Measurements from ENCODE around the gene TSACC.

Gene TSACC

GRCh38 chr1:156356262-156356874 lies 18.0 kb downstream of the TSACC start:
- Histone ChIP-seq H3K18ac (ENCODE audit: low read length) (no peak overlapping the region), H3K23ac (ENCODE audit: low read depth, low read length, poor library complexity) (no peak overlapping the region), H2BK5ac (ENCODE audit: low read length) (no peak overlapping the region), H3K4me2 (ENCODE audit: insufficient read depth, low read length, poor library complexity, severe bottlenecking) (no peak overlapping the region), H3K4me3 (ENCODE audit: low read length in 2 of 2) (no peak overlapping the region), H2BK15ac (ENCODE audit: low read length) (no peak overlapping the region), H4K8ac (ENCODE audit: low read depth, low read length) (no peak overlapping the region), H3K79me1 (ENCODE audit: low read depth, low read length) (no peaks in the 10 kb centered on the region), H4K91ac (ENCODE audit: low read depth, low read length, poor library complexity) (no peak overlapping the region), H2AK5ac (ENCODE audit: low read depth, low read length) (no peak overlapping the region), H3K9ac (ENCODE audit: low read depth, low read length, poor library complexity) (no peak overlapping the region), H2AFZ (ENCODE audit: low read length) (no peak overlapping the region), H2BK12ac (ENCODE audit: low read length) (no peak overlapping the region), H3K36me3 (replicated peaks in 1 of 2; ENCODE audit: control insufficient read depth in 2 of 2, insufficient read depth in 2 of 2, low read length in 2 of 2) (no peaks in the 10 kb centered on the region), H3K4ac (ENCODE audit: low read length) (no peak overlapping the region), H3K9me3 (replicated peaks in 1 of 2; ENCODE audit: control insufficient read depth in 2 of 2, insufficient read depth in 1 of 2, low read depth in 1 of 2, low read length in 2 of 2) (peaks cover 0 to 2% of the 10 kb centered on the region in 2 donors), H3K4me1 (ENCODE audit: control insufficient read depth in 2 of 2, insufficient read depth in 1 of 2, low read depth in 1 of 2, low read length in 2 of 2) (peaks cover 7 to 9% of the 10 kb centered on the region in 2 donors), H2BK120ac (ENCODE audit: low read depth, low read length) (no peak overlapping the region), H3K14ac (ENCODE audit: low read length) (no peak overlapping the region), H3K27ac (replicated peaks; ENCODE audit: low read length) (no peak overlapping the region), H3K27me3 (ENCODE audit: control insufficient read depth in 3 of 3, insufficient read depth in 3 of 3, low read depth in 1 of 3, low read length in 3 of 3) (peaks cover 0 to 35% (median 0%) of the 10 kb centered on the region in 3 experiments)
- DNase-seq (ENCODE audit: low spot score): no peak
- WGBS, 2 donors (ENCODE audit: extremely low coverage in 2 of 2, insufficient read length in 2 of 2, insufficient replicate concordance in 1 of 2): no CpG with 5 or more reads among the region's 6 CpGs

DNA sequence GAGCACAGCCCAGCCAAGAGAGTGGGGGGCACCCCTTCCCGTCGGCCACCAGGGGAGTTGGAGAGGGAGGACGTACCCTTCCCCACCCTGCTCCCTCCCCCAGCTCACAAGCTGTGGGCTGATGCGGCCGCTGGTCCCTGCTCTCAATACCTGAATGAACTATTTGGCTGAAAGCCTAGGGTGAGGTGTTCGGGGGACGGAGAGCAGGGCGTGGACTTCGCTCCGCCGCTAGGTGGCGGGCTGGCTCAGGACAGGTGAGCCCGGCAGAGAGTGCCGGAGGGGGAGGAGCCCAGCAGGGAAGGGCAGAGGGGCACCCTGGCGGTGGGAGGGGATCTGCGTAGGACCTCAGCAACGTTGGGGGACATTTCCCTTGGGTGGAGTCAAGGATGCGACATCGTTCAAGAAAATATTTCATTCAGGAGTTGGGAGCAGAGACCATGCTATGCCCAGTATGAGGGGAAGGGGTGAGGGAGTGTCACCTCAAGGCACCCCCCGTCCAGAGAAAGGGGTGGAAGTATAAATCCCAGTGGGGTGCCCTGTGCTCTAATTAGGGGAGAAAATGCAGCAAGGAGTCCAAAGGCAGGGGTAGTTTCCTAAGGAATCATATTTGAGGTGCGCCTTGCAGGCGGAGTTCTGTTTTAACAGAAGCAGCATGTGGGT lies 18.7 kb downstream of the TSACC start:
- no peak overlapping the region for H3K27ac ChIP-seq (replicated peaks; ENCODE audit: low read length)
- peaks cover 7 to 9% of the 10 kb centered on the region in 2 donors for H3K4me1 ChIP-seq (ENCODE audit: control insufficient read depth in 2 of 2, insufficient read depth in 1 of 2, low read depth in 1 of 2, low read length in 2 of 2)
- H3K4me2 ChIP-seq (ENCODE audit: insufficient read depth, low read length, poor library complexity, severe bottlenecking): no peak overlapping the region
- no peak overlapping the region for H4K8ac ChIP-seq (ENCODE audit: low read depth, low read length)
- DNase-seq (ENCODE audit: low spot score): peak; percentile 44
- H3K9me3 ChIP-seq (replicated peaks in 1 of 2; ENCODE audit: control insufficient read depth in 2 of 2, insufficient read depth in 1 of 2, low read depth in 1 of 2, low read length in 2 of 2): peaks cover 0 to 2% of the 10 kb centered on the region in 2 donors
- no peak overlapping the region for H3K4me3 ChIP-seq (ENCODE audit: low read length in 2 of 2)
- no peak overlapping the region for H3K4ac ChIP-seq (ENCODE audit: low read length)
- H2BK120ac ChIP-seq (ENCODE audit: low read depth, low read length): no peak overlapping the region
- no peak overlapping the region for H3K23ac ChIP-seq (ENCODE audit: low read depth, low read length, poor library complexity)
- H3K36me3 ChIP-seq (replicated peaks in 1 of 2; ENCODE audit: control insufficient read depth in 2 of 2, insufficient read depth in 2 of 2, low read length in 2 of 2): no peaks in the 10 kb centered on the region
- no peak overlapping the region for H2AFZ ChIP-seq (ENCODE audit: low read length)
- no peak overlapping the region for H2AK5ac ChIP-seq (ENCODE audit: low read depth, low read length)
- H2BK5ac ChIP-seq (ENCODE audit: low read length): no peak overlapping the region
- H3K14ac ChIP-seq (ENCODE audit: low read length): no peak overlapping the region
- no peaks in the 10 kb centered on the region for H3K79me1 ChIP-seq (ENCODE audit: low read depth, low read length)
- H2BK12ac ChIP-seq (ENCODE audit: low read length): no peak overlapping the region
- WGBS, 2 donors (ENCODE audit: extremely low coverage in 2 of 2, insufficient read length in 2 of 2, insufficient replicate concordance in 1 of 2): no CpG with 5 or more reads among the region's 22 CpGs
- H3K9ac ChIP-seq (ENCODE audit: low read depth, low read length, poor library complexity): no peak overlapping the region
- no peak overlapping the region for H3K18ac ChIP-seq (ENCODE audit: low read length)
- no peak overlapping the region for H2BK15ac ChIP-seq (ENCODE audit: low read length)
- no peak overlapping the region for H4K91ac ChIP-seq (ENCODE audit: low read depth, low read length, poor library complexity)
- H3K27me3 ChIP-seq (ENCODE audit: control insufficient read depth in 3 of 3, insufficient read depth in 3 of 3, low read depth in 1 of 3, low read length in 3 of 3): peaks cover 0 to 35% (median 0%) of the 10 kb centered on the region in 3 experiments

GRCh38 chr1:156357977-156358376 lies 19.7 kb downstream of the TSACC start:
- Histone ChIP-seq H4K8ac (ENCODE audit: low read depth, low read length) (no peak overlapping the region), H3K4me1 (ENCODE audit: control insufficient read depth in 2 of 2, insufficient read depth in 1 of 2, low read depth in 1 of 2, low read length in 2 of 2) (peaks cover 7 to 9% of the 10 kb centered on the region in 2 donors), H2BK5ac (ENCODE audit: low read length) (no peak overlapping the region), H3K27me3 (ENCODE audit: control insufficient read depth in 3 of 3, insufficient read depth in 3 of 3, low read depth in 1 of 3, low read length in 3 of 3) (peaks cover 0 to 35% (median 0%) of the 10 kb centered on the region in 3 experiments), H2BK12ac (ENCODE audit: low read length) (no peak overlapping the region), H3K4me2 (ENCODE audit: insufficient read depth, low read length, poor library complexity, severe bottlenecking) (no peak overlapping the region), H3K79me1 (ENCODE audit: low read depth, low read length) (no peaks in the 10 kb centered on the region), H4K91ac (ENCODE audit: low read depth, low read length, poor library complexity) (no peak overlapping the region), H2AFZ (ENCODE audit: low read length) (no peak overlapping the region), H3K9ac (ENCODE audit: low read depth, low read length, poor library complexity) (no peak overlapping the region), H2BK120ac (ENCODE audit: low read depth, low read length) (no peak overlapping the region), H3K4me3 (ENCODE audit: low read length in 2 of 2) (no peak overlapping the region), H3K9me3 (replicated peaks in 1 of 2; ENCODE audit: control insufficient read depth in 2 of 2, insufficient read depth in 1 of 2, low read depth in 1 of 2, low read length in 2 of 2) (peaks cover 0 to 2% of the 10 kb centered on the region in 2 donors), H3K4ac (ENCODE audit: low read length) (no peak overlapping the region), H3K27ac (replicated peaks; ENCODE audit: low read length) (no peak overlapping the region), H3K14ac (ENCODE audit: low read length) (no peak overlapping the region), H3K36me3 (replicated peaks in 1 of 2; ENCODE audit: control insufficient read depth in 2 of 2, insufficient read depth in 2 of 2, low read length in 2 of 2) (no peaks in the 10 kb centered on the region), H2BK15ac (ENCODE audit: low read length) (no peak overlapping the region), H3K18ac (ENCODE audit: low read length) (no peak overlapping the region), H3K23ac (ENCODE audit: low read depth, low read length, poor library complexity) (no peak overlapping the region), H2AK5ac (ENCODE audit: low read depth, low read length) (no peak overlapping the region)
- no peak for DNase-seq (ENCODE audit: low spot score)
- WGBS, 2 donors (ENCODE audit: extremely low coverage in 2 of 2, insufficient read length in 2 of 2, insufficient replicate concordance in 1 of 2): no CpG with 5 or more reads among the region's 2 CpGs

GRCh38 chr1:156358641-156359040 lies 20.3 kb downstream of the TSACC start:
- peaks cover 0 to 2% of the 10 kb centered on the region in 2 donors for H3K9me3 ChIP-seq (replicated peaks in 1 of 2; ENCODE audit: control insufficient read depth in 2 of 2, insufficient read depth in 1 of 2, low read depth in 1 of 2, low read length in 2 of 2)
- H2BK12ac ChIP-seq (ENCODE audit: low read length): no peak overlapping the region
- H3K18ac ChIP-seq (ENCODE audit: low read length): no peak overlapping the region
- H3K9ac ChIP-seq (ENCODE audit: low read depth, low read length, poor library complexity): no peak overlapping the region
- no peak overlapping the region for H3K4me3 ChIP-seq (ENCODE audit: low read length in 2 of 2)
- no peak overlapping the region for H3K4ac ChIP-seq (ENCODE audit: low read length)
- no peak overlapping the region for H2BK15ac ChIP-seq (ENCODE audit: low read length)
- H3K14ac ChIP-seq (ENCODE audit: low read length): no peak overlapping the region
- H3K27ac ChIP-seq (replicated peaks; ENCODE audit: low read length): no peak overlapping the region
- H3K4me2 ChIP-seq (ENCODE audit: insufficient read depth, low read length, poor library complexity, severe bottlenecking): no peak overlapping the region
- no CpG with 5 or more reads among the region's 1 CpG for WGBS, 2 donors (ENCODE audit: extremely low coverage in 2 of 2, insufficient read length in 2 of 2, insufficient replicate concordance in 1 of 2)
- H2BK120ac ChIP-seq (ENCODE audit: low read depth, low read length): no peak overlapping the region
- H3K23ac ChIP-seq (ENCODE audit: low read depth, low read length, poor library complexity): no peak overlapping the region
- H3K4me1 ChIP-seq (ENCODE audit: control insufficient read depth in 2 of 2, insufficient read depth in 1 of 2, low read depth in 1 of 2, low read length in 2 of 2): peaks cover 7 to 9% of the 10 kb centered on the region in 2 donors
- no peaks in the 10 kb centered on the region for H3K79me1 ChIP-seq (ENCODE audit: low read depth, low read length)
- no peak overlapping the region for H2AK5ac ChIP-seq (ENCODE audit: low read depth, low read length)
- H4K8ac ChIP-seq (ENCODE audit: low read depth, low read length): no peak overlapping the region
- H4K91ac ChIP-seq (ENCODE audit: low read depth, low read length, poor library complexity): no peak overlapping the region
- H2AFZ ChIP-seq (ENCODE audit: low read length): no peak overlapping the region
- H3K27me3 ChIP-seq (ENCODE audit: control insufficient read depth in 3 of 3, insufficient read depth in 3 of 3, low read depth in 1 of 3, low read length in 3 of 3): peaks cover 0 to 31% (median 0%) of the 10 kb centered on the region in 3 experiments
- no peak overlapping the region for H2BK5ac ChIP-seq (ENCODE audit: low read length)
- no peak for DNase-seq (ENCODE audit: low spot score)
- no peaks in the 10 kb centered on the region for H3K36me3 ChIP-seq (replicated peaks in 1 of 2; ENCODE audit: control insufficient read depth in 2 of 2, insufficient read depth in 2 of 2, low read length in 2 of 2)
